ENCODE results near the gene OR5K2. TPM values are rescaled to one million over a fixed set of nuclear protein-coding genes. Genes with fewer than 3 reads are reported as not detected.

Gene OR5K2
- total and polyA plus RNA-seq, 12 donors, result not detected

- Histone ChIP-seq H3K4me1 (no peaks in the 10 kb centered on the region), H3K4me3 (no peak overlapping the region), H3K27ac (no peak overlapping the region), H3K36me3 (no peaks in the 10 kb centered on the region), H3K27me3 (peaks cover 0 to 3% (median 0%) of the 10 kb centered on the region in 7 donors), H3K9me3 (no peaks in the 10 kb centered on the region)
- ATAC-seq (no peak), DNase-seq (no peak)
- WGBS, 2 donors, result 71 to 74% methylated on average over 5 of the region's 5 CpGs
- TF ChIP-seq CTCF (IDR thresholded peaks at IDR 0.05), result no peak
- intact Hi-C loops (cut with DNase I), result no loop called here
Measured at GRCh38 chr3:98532275-98532637, 34.8 kb downstream of the OR5K2 start.

- no peak for DNase-seq
- no peak overlapping the region for H3K27ac ChIP-seq
- no peak overlapping the region for H3K4me3 ChIP-seq
- no peaks in the 10 kb centered on the region for H3K9me3 ChIP-seq
- 91% methylated on average over 6 of the region's 6 CpGs for WGBS, 2 donors
- intact Hi-C loops (cut with DNase I), result no loop called here
- no peak for TF ChIP-seq CTCF (IDR thresholded peaks at IDR 0.05)
- ATAC-seq, result no peak
- no peaks in the 10 kb centered on the region for H3K36me3 ChIP-seq
- peaks cover 0 to under 1% (median 0%) of the 10 kb centered on the region in 7 donors for H3K27me3 ChIP-seq
- no peaks in the 10 kb centered on the region for H3K4me1 ChIP-seq
Measured at GRCh38 chr3:98532709-98533571, 35.5 kb downstream of the OR5K2 start.

- intact Hi-C loops (cut with DNase I), result no loop called here
- H3K4me1 ChIP-seq, result no peaks in the 10 kb centered on the region
- TF ChIP-seq CTCF (IDR thresholded peaks at IDR 0.05), result no peak
- no peaks in the 10 kb centered on the region for H3K36me3 ChIP-seq
- no peak overlapping the region for H3K4me3 ChIP-seq
- H3K27me3 ChIP-seq, result no peaks in the 10 kb centered on the region
- H3K9me3 ChIP-seq, result no peaks in the 10 kb centered on the region
- 94 to 98% methylated on average over 2 of the region's 2 CpGs for WGBS, 2 donors
- H3K27ac ChIP-seq, result no peak overlapping the region
- no peak for DNase-seq
- no peak for ATAC-seq
Measured at GRCh38 chr3:98534168-98534567, 36.7 kb downstream of the OR5K2 start.

- Histone ChIP-seq H3K36me3 (no peaks in the 10 kb centered on the region), H3K27ac (no peak overlapping the region), H3K4me3 (no peak overlapping the region), H3K9me3 (no peaks in the 10 kb centered on the region), H3K4me1 (no peaks in the 10 kb centered on the region), H3K27me3 (no peaks in the 10 kb centered on the region)
- no peak for DNase-seq
- TF ChIP-seq CTCF (IDR thresholded peaks at IDR 0.05), result no peak
- intact Hi-C loops (cut with DNase I), result no loop called here
- ATAC-seq, result no peak
- 92 to 94% methylated on average over 1 of the region's 1 CpG for WGBS, 2 donors
Measured at GRCh38 chr3:98534734-98535133, 37.3 kb downstream of the OR5K2 start.

All from heart right ventricle (tissue), 16 donors.